Subcutaneous abdominal adipose tissue (tissue), 5 donors: ENCODE data around the gene PITPNM2.

Experiments used
- H3K27ac ChIP-seq: one replicate; pipeline ENCODE4 v1.7.0; 2013; ENCODE audit warnings: low read depth, mild to moderate bottlenecking, inconsistent platforms, low read length, moderate library complexity
- H3K27me3 ChIP-seq, 5 donors: one replicate each; pipeline ENCODE4 v1.7.0; 2013; ENCODE audit warnings: low read length in 5 of 5, inconsistent platforms in 1 of 5; ENCODE audit not compliant: control insufficient read depth in 5 of 5, insufficient read depth in 4 of 5
- H3K36me3 ChIP-seq, 5 donors: one replicate each; pipeline ENCODE4 v1.7.0; 2013; ENCODE audit warnings: low read length in 5 of 5; ENCODE audit not compliant: control insufficient read depth in 5 of 5, insufficient read depth in 5 of 5
- H3K4me1 ChIP-seq, 5 donors: one replicate each; pipeline ENCODE4 v1.7.0; 2013; ENCODE audit warnings: low read length in 5 of 5, mild to moderate bottlenecking in 3 of 5, moderate library complexity in 1 of 5; ENCODE audit not compliant: control insufficient read depth in 5 of 5, insufficient read depth in 5 of 5
- H3K4me3 ChIP-seq, 5 donors: one replicate each; pipeline ENCODE4 v1.7.0; 2013; ENCODE audit warnings: low read length in 5 of 5, low read depth in 1 of 5
- H3K9ac ChIP-seq, 5 donors: one replicate each; pipeline ENCODE4 v1.7.0; 2013; ENCODE audit warnings: low read length in 5 of 5, mild to moderate bottlenecking in 4 of 5, moderate library complexity in 3 of 5
- H3K9me3 ChIP-seq, 5 donors: one replicate each; pipeline ENCODE4 v1.7.0; 2013; ENCODE audit warnings: low read length in 5 of 5; ENCODE audit not compliant: control insufficient read depth in 5 of 5
- donor health status: healthy.
- donor health status: healthy.
- donor health status: healthy.
- donor health status: healthy.
- donor health status: healthy.

Gene PITPNM2

DNA sequence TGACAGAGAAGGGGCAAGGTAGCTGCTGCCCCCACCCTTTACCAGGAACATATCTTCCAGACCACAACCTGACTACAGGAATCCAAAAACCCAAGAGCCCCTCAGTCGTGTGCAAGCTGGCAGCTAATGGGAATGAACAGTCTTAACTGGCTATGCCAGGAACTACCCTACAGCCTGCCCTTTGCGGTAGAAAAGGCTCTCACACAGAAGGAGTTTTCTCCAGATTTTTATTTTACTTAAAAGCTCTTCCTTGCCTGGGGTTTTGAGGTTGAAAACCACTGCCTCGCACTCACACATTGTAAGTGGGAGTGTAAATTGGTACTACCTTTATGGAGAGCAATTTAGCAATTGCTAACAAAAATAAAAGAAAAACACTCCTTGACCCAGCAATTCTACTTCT lies 28.3 kb downstream of the PITPNM2 start:
- Histone ChIP-seq H3K9me3 (no peaks in the 10 kb centered on the region), H3K27ac (no peak overlapping the region), H3K4me1 (peaks cover 8 to 32% (median 26%) of the 10 kb centered on the region in 5 donors), H3K4me3 (no peak overlapping the region), H3K9ac (no peak overlapping the region), H3K27me3 (no peaks in the 10 kb centered on the region), H3K36me3 (no peaks in the 10 kb centered on the region)

DNA sequence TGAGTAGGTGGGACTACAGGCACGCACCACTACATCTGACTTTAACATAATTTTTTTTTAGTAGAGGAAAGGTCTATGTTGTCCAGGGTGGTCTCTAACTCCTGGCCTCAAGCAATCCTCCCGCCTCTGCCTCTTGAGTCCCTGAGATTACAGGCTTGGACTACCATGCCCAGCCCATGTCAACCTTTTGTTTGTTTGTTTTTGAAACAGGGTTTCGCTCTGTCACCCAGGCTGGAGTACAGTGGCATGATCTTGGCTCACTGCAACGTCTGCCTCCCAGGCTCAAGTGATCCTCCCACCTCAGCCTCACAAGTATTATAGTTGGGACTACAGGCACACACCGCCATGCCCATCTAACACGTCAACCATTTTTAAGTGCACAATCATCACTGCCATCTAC lies 29.2 kb downstream of the PITPNM2 start:
- H3K4me3 ChIP-seq: no peak overlapping the region

DNA sequence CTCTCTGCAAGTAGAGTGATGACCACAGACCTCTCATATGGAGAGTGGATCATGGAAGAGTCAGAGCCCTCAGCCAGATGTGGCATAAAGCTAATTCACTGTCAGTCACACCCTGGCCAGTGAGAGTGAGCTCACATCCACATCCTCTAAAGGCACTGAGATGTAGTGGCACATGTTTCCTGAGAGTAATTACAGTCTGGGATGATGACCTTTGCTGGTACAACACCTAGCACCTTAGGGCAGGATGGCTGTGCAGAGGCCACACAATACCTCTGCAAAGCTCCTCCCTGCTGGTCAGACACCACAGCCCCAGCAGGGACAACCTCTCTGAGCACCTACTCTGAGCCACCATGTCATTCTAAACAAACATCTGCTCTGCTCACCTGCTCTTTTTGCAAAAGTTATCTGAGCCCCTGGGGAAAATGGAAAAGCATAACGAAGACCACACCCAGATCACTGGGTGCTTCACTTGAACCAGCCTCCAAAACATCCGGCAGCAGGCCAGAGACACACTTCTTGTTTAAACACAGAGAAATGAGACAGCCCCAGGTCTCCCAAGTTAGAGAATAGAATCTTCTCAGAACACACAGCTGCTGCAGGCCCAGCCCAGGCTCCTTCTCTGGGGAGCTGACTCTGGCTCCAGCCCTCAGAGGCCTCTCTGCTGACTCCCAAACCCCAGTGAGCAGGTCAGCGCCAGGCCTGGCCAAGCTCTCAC lies 30.3 kb downstream of the PITPNM2 start:
- Histone ChIP-seq H3K27ac (no peak overlapping the region), H3K4me1 (peaks cover 13 to 24% (median 18%) of the 10 kb centered on the region in 5 donors), H3K9ac (no peak overlapping the region), H3K9me3 (no peaks in the 10 kb centered on the region), H3K27me3 (no peaks in the 10 kb centered on the region), H3K4me3 (no peak overlapping the region), H3K36me3 (no peaks in the 10 kb centered on the region)

More for the DNA sequence above, 29.2 kb downstream of the PITPNM2 start:
- Histone ChIP-seq H3K36me3 (no peaks in the 10 kb centered on the region), H3K4me1 (peaks cover 10 to 26% (median 18%) of the 10 kb centered on the region in 5 donors), H3K9ac (no peak overlapping the region), H3K9me3 (no peaks in the 10 kb centered on the region), H3K27me3 (no peaks in the 10 kb centered on the region), H3K27ac (no peak overlapping the region)

DNA sequence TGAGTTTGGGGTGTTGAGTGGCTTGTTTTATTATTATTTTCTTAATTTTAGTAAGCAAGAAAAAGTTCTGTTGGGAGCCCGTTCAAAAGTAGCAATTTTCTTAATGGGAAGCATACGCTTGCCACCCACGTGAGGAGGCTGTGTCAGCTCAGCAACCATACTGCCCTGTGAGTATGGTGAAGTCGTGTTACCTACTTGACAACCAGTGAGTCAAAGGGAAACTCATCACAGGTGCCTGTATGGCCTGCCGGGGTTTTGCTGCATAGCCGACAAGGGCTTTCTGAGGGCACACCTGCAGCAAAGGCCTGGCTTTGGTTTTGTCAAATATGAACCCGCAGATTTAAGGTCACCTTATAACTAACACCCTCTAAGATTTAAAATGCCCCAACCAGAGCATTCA lies 31.1 kb downstream of the PITPNM2 start:
- H3K27me3 ChIP-seq: no peaks in the 10 kb centered on the region
- no peaks in the 10 kb centered on the region for H3K9me3 ChIP-seq
- H3K27ac ChIP-seq: no peak overlapping the region
- no peak overlapping the region for H3K9ac ChIP-seq
- peaks cover 17 to 32% (median 26%) of the 10 kb centered on the region in 5 donors for H3K4me1 ChIP-seq
- H3K4me3 ChIP-seq: no peak overlapping the region
- H3K36me3 ChIP-seq: no peaks in the 10 kb centered on the region

DNA sequence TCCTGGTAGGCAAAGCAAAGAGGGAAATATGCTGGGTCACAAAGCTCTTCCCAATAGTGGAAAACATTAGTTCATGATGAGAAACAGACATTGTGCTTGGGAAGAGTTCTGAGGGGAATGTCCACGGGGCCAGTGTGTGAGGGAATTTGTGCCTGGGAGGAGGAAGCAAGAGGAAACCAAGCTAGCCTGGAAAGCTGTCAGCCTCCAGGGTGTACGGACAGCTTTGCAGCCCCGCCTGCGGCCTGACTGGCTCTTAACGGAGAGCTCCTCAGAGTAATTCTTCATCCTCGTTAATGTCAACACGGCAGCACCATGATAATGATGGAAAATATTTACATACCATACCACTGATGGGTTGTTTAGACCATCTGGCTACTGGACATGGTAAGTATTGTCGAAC lies 32.4 kb downstream of the PITPNM2 start:
- peaks cover 23 to 39% (median 34%) of the 10 kb centered on the region in 5 donors for H3K4me1 ChIP-seq
- H3K27ac ChIP-seq: no peak overlapping the region

DNA sequence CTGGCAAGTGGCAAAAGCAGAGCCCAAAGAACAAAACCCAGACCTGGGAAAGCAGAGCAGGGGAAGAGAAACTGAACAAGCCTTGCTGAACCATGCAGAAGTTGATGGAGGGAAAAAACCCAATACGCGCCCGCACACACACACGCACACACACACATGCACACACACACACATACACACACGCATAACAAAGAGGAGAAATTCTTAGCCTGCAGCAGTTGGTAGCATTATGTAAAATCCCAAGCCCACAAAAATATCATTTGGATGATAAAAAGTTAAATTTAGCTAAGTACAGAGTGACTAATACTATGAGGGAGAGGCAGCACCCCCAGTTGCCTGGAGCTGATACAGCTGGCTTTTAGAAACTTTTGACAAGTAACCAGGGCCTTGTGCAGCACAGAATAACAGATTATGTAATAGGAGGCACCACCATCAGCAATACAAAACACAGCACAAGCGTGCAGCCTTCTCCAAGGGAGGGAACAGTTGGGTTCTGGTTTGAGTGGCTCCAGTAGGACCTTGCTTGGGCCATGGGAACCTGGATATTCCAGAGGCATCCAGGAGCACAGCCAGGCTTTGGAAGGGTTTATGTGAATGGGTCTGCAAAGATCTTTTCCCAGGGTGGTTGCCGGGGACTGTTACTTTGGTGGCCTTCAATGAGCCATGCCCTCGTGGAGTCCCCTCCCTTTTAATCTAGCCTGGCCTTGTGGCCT lies 35.3 kb downstream of the PITPNM2 start:
- H3K27ac ChIP-seq: peak overlapping the region; percentile 56
- no peak overlapping the region for H3K9ac ChIP-seq
- no peaks in the 10 kb centered on the region for H3K9me3 ChIP-seq
- H3K27me3 ChIP-seq: no peaks in the 10 kb centered on the region
- peak overlapping the region in 1 of 5 donors; percentile 9 for H3K4me3 ChIP-seq
- no peaks in the 10 kb centered on the region for H3K36me3 ChIP-seq
- H3K4me1 ChIP-seq: peaks cover 24 to 33% (median 27%) of the 10 kb centered on the region in 5 donors

More for the DNA sequence above, 32.4 kb downstream of the PITPNM2 start:
- no peak overlapping the region for H3K4me3 ChIP-seq
- no peaks in the 10 kb centered on the region for H3K9me3 ChIP-seq
- no peak overlapping the region for H3K9ac ChIP-seq
- H3K36me3 ChIP-seq: no peaks in the 10 kb centered on the region
- no peaks in the 10 kb centered on the region for H3K27me3 ChIP-seq

DNA sequence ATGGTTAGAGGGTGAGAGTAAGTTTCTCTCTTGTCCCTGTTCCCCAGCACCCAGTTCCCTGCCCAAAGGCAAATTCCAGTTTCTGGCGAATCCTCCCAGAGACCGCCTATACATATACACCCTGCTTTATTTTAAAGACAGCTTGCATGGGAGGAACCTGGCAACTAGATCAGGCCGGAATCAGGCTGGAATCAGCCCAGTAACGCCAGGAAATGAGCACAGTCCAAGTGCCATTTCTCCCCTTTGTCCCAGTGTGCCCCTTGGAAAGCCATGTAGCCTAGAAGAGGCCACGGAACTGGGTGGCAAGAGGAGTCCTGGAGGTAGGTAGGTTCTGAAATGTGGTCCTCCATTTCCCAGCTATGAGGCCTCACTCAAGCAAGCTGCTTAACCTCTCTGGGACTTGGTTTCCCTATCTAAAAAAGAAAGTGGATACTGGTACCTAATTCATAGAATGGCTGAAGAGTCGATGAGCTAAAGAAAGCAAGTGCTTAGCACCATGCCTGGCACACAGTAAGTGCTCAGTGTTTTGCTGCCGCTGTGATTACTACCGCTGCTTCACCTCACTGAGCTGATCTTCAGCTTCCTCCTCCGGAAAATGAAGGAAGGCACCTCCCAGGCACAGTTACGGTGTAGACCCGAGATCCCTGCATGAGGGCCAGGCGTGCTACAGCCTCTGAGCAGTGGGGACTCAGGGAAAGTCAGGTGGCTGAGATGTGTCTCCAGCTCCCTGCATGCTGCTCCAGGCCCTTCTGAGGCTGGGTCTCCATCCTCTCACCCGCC lies 36.4 kb downstream of the PITPNM2 start:
- no peak overlapping the region for H3K9ac ChIP-seq

DNA sequence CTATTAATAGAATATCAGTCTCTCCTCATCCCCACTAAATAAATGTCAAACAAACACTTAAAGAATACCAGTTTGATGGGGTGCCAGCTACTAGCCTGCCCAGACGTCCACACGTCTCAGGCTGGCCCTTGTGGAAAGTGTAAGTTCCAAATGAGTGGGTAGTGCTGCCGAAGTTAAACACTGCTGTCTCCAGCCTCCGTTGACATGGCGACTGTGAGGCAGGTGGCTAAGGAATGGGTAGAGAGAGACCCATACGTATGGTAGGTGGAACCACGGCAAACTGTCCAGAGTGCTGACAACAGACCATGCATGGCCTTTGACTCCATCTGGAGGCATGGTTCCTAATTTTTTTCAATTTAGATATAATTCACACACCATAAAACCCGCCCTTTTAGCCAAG lies 37.9 kb downstream of the PITPNM2 start:
- H3K36me3 ChIP-seq: no peaks in the 10 kb centered on the region
- no peak overlapping the region for H3K9ac ChIP-seq
- no peak overlapping the region for H3K4me3 ChIP-seq
- H3K27me3 ChIP-seq: no peaks in the 10 kb centered on the region
- H3K27ac ChIP-seq: no peak overlapping the region
- no peaks in the 10 kb centered on the region for H3K9me3 ChIP-seq
- H3K4me1 ChIP-seq: peaks cover 25 to 45% (median 39%) of the 10 kb centered on the region in 5 donors

More for the DNA sequence above, 36.4 kb downstream of the PITPNM2 start:
- no peaks in the 10 kb centered on the region for H3K27me3 ChIP-seq
- H3K4me3 ChIP-seq: peak overlapping the region in 3 of 5 donors; percentile 20 to 45 (median 24)
- peak overlapping the region; percentile 56 for H3K27ac ChIP-seq
- H3K4me1 ChIP-seq: peaks cover 20 to 32% (median 27%) of the 10 kb centered on the region in 5 donors
- no peaks in the 10 kb centered on the region for H3K36me3 ChIP-seq
- no peaks in the 10 kb centered on the region for H3K9me3 ChIP-seq

DNA sequence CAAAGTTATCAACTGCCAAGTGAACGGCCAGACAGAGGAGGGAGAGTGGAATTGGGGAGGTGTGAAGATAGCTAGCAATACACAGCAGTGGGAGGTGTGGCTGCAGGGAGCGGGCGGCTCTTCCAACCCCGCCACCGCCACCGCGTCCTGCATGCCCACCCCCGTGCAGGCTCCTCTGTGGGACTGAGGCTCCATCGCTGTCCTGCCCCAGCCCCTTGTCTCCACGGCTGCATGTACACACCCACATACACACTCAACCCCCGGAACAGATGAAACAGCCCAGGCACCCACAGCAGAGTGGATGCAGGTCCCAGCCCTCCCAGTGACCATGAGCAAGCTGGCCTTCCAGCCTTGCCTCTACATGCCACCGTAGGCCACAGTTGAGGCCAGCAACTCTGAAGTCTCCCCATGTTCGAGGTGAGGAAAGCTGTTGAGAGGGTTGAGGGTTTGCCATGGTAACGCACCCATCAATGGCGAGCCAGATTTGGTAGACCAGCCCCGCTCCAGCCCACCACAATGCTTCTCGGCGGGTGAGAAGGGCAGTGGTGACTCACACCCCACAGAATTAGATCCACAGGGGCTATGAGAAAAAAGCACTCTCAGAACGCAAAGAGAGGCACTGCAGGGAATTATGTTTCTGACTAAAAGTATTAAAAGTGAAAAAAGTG lies 39.3 kb downstream of the PITPNM2 start:
- Histone ChIP-seq H3K27me3 (no peaks in the 10 kb centered on the region), H3K9ac (no peak overlapping the region), H3K4me1 (peaks cover 29 to 55% (median 53%) of the 10 kb centered on the region in 5 donors), H3K9me3 (no peaks in the 10 kb centered on the region), H3K27ac (no peak overlapping the region), H3K4me3 (no peak overlapping the region), H3K36me3 (no peaks in the 10 kb centered on the region)
